ENCODE data around the gene UBE2Q2. TPM values are rescaled to one million over a fixed set of nuclear protein-coding genes. Genes with fewer than 3 reads are reported as not detected.
A peak's percentile ranks its signal among the peaks of the same experiment; 100 is the strongest.

Gene UBE2Q2
- polyA plus RNA-seq, 1 of the 3 experiments (the other 2 are of a cell fraction): 14.5 TPM

DNA sequence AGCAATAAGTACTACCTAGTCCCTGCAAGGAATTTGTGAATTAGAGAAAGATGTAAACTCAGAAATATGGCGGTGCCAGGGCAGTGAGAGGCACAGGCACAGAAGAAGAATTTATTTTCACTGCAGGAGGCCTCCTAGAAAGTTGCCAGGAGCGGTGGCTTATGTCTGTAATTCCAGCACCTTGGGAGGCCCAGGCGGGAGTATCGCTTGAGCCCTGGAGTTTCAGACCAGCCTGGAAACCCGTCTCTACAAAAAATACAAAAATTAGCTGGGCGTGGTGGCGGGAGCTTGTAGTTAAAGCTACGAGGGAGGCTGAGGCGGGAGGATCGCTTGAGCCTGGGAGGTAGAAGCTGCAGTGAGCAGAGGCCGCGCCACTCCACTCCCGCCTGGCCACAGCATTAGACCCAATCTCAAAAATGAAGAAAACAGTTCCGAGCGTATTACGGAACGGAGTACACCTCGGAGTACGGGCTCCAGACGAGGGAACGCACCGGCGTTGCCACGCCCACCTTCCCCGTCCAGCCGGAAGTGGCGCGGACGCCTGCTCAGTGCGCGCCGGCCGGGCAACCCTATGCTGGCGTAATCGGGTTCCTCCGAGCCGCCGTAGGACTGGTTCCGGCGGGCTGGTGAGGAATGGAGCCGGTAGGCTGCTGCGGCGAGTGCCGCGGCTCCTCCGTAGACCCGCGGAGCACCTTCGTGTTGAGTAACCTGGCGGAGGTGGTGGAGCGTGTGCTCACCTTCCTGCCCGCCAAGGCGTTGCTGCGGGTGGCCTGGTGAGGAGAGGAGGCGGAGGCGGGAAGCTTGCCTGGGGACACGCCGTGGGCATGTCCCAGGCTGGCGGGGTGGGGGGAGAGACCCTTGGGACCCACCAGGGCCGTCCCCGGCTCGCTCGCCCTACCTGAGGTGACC is 60.3 kb downstream of the UBE2Q2 start, which contains the start of gene FBXO22 (continued):
- TF ChIP-seq EP300 (IDR thresholded peaks at IDR 0.05; ENCODE audit: borderline replicate concordance in 1 of 2, low read depth in 1 of 2, low read length in 1 of 2): peak in 1 of 2 experiments; percentile 36; a peak in 1 of 4 replicates
- no peak for TF ChIP-seq TEAD4 (IDR thresholded peaks at IDR 0.05; ENCODE audit: borderline replicate concordance, insufficient read depth)
- TF ChIP-seq TCF12 (IDR thresholded peaks at IDR 0.05): peak; percentile 26; the same call in 1 of the 2 replicates
- TF ChIP-seq CHD2 (IDR thresholded peaks at IDR 0.05; ENCODE audit: low read length, partially characterized antibody): peak; percentile 74
- TF ChIP-seq ELF1 (IDR thresholded peaks at IDR 0.05): peak; percentile 86
- TF ChIP-seq NFIC (IDR thresholded peaks at IDR 0.05; ENCODE audit: borderline replicate concordance): no peak
- TF ChIP-seq, protein P1, sequence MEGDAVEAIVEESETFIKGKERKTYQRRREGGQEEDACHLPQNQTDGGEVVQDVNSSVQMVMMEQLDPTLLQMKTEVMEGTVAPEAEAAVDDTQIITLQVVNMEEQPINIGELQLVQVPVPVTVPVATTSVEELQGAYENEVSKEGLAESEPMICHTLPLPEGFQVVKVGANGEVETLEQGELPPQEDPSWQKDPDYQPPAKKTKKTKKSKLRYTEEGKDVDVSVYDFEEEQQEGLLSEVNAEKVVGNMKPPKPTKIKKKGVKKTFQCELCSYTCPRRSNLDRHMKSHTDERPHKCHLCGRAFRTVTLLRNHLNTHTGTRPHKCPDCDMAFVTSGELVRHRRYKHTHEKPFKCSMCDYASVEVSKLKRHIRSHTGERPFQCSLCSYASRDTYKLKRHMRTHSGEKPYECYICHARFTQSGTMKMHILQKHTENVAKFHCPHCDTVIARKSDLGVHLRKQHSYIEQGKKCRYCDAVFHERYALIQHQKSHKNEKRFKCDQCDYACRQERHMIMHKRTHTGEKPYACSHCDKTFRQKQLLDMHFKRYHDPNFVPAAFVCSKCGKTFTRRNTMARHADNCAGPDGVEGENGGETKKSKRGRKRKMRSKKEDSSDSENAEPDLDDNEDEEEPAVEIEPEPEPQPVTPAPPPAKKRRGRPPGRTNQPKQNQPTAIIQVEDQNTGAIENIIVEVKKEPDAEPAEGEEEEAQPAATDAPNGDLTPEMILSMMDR (IDR thresholded peaks at IDR 0.05): no peak
- TF ChIP-seq, protein P2, sequence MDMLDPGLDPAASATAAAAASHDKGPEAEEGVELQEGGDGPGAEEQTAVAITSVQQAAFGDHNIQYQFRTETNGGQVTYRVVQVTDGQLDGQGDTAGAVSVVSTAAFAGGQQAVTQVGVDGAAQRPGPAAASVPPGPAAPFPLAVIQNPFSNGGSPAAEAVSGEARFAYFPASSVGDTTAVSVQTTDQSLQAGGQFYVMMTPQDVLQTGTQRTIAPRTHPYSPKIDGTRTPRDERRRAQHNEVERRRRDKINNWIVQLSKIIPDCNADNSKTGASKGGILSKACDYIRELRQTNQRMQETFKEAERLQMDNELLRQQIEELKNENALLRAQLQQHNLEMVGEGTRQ (IDR thresholded peaks at IDR 0.05; ENCODE audit: borderline replicate concordance, low read depth, low read length): no peak
- no peak for TF ChIP-seq SMC3 (IDR thresholded peaks at IDR 0.05; ENCODE audit: low read depth, low read length)
- TF ChIP-seq, protein P3, sequence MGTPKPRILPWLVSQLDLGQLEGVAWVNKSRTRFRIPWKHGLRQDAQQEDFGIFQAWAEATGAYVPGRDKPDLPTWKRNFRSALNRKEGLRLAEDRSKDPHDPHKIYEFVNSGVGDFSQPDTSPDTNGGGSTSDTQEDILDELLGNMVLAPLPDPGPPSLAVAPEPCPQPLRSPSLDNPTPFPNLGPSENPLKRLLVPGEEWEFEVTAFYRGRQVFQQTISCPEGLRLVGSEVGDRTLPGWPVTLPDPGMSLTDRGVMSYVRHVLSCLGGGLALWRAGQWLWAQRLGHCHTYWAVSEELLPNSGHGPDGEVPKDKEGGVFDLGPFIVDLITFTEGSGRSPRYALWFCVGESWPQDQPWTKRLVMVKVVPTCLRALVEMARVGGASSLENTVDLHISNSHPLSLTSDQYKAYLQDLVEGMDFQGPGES (IDR thresholded peaks at IDR 0.05; ENCODE audit: low read depth, low read length): no peak
- peak; percentile 89 for TF ChIP-seq GABPA (IDR thresholded peaks at IDR 0.05; ENCODE audit: low read depth)
- no peak for TF ChIP-seq RXRA (IDR thresholded peaks at IDR 0.05; ENCODE audit: borderline replicate concordance, low read depth)
- no peak for TF ChIP-seq FOXM1 (IDR thresholded peaks at IDR 0.05; ENCODE audit: low read depth)
- TF ChIP-seq RCOR1 (IDR thresholded peaks at IDR 0.05; ENCODE audit: low read length): peak; percentile 54
- no peak for TF ChIP-seq RFX5 (IDR thresholded peaks at IDR 0.05; ENCODE audit: low read length)
- TF ChIP-seq SIN3A (IDR thresholded peaks at IDR 0.05; ENCODE audit: borderline replicate concordance, low read depth, low read length): peak; percentile 77; the same call in 1 of the 2 replicates
- TF ChIP-seq RAD21 (IDR thresholded peaks at IDR 0.05; ENCODE audit: low read length): no peak
- no peak; the same call in 1 of the 2 replicates for TF ChIP-seq FOXJ3 (CRISPR knock-in tag; IDR thresholded peaks at IDR 0.05)
